NCI-H1105 treated with DMSO at 0.1 percent for 48 hours (cell line): ENCODE data around the gene ENTPD1.
"Not testable (repeated sequence)": the region's sequence is repeated elsewhere in the genome, so short reads cannot be mapped to it uniquely, and the experiment has no call there.

Experiments used
- DNase-seq: peaks from one replicate; lab custom pipeline; 2025; lab: John Stamatoyannopoulos, UW

The ENTPD1 gene

GRCh38 chr10:95756041-95756761 is at the start of gene ENTPD1:
ENTPD1 (plus strand) TSS chr10:95756163; CDS start chr10:95756240, 77 bp downstream.
- DNase-seq = no peak

- no peak for DNase-seq
Observed at GRCh38 chr10:95706573-95706972, 49.4 kb upstream of the ENTPD1 start.

- no peak for DNase-seq
Observed at GRCh38 chr10:95706990-95707389, 49.0 kb upstream of the ENTPD1 start.

- DNase-seq = no peak
Observed at GRCh38 chr10:95711492-95711891, 44.5 kb upstream of the ENTPD1 start.

GRCh38 chr10:95716466-95716865 is 39.5 kb upstream of the ENTPD1 start:
- DNase-seq = no peak

- DNase-seq = no peak
Observed at GRCh38 chr10:95716866-95717265, 39.1 kb upstream of the ENTPD1 start.

- DNase-seq = not testable (repeated sequence)
Observed at GRCh38 chr10:95720745-95721144, 35.2 kb upstream of the ENTPD1 start.

- DNase-seq = not testable (repeated sequence)
Observed at GRCh38 chr10:95722496-95722895, 33.5 kb upstream of the ENTPD1 start.

GRCh38 chr10:95728526-95728925 is 27.4 kb upstream of the ENTPD1 start:
- no peak for DNase-seq

- DNase-seq = no peak
Observed at GRCh38 chr10:95729323-95730055, 26.5 kb upstream of the ENTPD1 start.

- no peak for DNase-seq
Observed at GRCh38 chr10:95730233-95730632, 25.7 kb upstream of the ENTPD1 start.

GRCh38 chr10:95732907-95733306 is 23.1 kb upstream of the ENTPD1 start:
- DNase-seq = not testable (repeated sequence)

GRCh38 chr10:95739056-95739455 is 16.9 kb upstream of the ENTPD1 start:
- no peak for DNase-seq

GRCh38 chr10:95741807-95742467 is 14.0 kb upstream of the ENTPD1 start:
- DNase-seq = peak; percentile 51

- peak; percentile 61 for DNase-seq
Observed at GRCh38 chr10:95742485-95742884, 13.5 kb upstream of the ENTPD1 start.

- DNase-seq = no peak
Observed at GRCh38 chr10:95742962-95743535, 12.9 kb upstream of the ENTPD1 start.

GRCh38 chr10:95745501-95745900 is 10.5 kb upstream of the ENTPD1 start:
- no peak for DNase-seq

- no peak for DNase-seq
Observed at GRCh38 chr10:95748349-95748748, 7.6 kb upstream of the ENTPD1 start.

- DNase-seq = no peak
Observed at GRCh38 chr10:95755511-95756004, 405 bp upstream of the ENTPD1 start.

GRCh38 chr10:95756809-95757684 is 1.1 kb downstream of the ENTPD1 start:
- no peak for DNase-seq

- no peak for DNase-seq
Observed at GRCh38 chr10:95758351-95759025, 2.5 kb downstream of the ENTPD1 start.
